Uterine smooth muscle cell (primary cell): ENCODE results near the gene GRAMD4. TPM values are rescaled to one million over a fixed set of nuclear protein-coding genes. Genes with fewer than 3 reads are reported as not detected.

Experiments
- total RNA-seq: library from RNA; depleted of rRNA; stranded (reverse); fragments of >200 nt; gene quantifications from 2 replicates; pipeline ENCODE4 v1.2.3, GENCODE V29; 2014

GRAMD4 gene, protein sequence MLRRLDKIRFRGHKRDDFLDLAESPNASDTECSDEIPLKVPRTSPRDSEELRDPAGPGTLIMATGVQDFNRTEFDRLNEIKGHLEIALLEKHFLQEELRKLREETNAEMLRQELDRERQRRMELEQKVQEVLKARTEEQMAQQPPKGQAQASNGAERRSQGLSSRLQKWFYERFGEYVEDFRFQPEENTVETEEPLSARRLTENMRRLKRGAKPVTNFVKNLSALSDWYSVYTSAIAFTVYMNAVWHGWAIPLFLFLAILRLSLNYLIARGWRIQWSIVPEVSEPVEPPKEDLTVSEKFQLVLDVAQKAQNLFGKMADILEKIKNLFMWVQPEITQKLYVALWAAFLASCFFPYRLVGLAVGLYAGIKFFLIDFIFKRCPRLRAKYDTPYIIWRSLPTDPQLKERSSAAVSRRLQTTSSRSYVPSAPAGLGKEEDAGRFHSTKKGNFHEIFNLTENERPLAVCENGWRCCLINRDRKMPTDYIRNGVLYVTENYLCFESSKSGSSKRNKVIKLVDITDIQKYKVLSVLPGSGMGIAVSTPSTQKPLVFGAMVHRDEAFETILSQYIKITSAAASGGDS
- 47.9 and 59.5 TPM in 2 replicates for total RNA-seq

DNA sequence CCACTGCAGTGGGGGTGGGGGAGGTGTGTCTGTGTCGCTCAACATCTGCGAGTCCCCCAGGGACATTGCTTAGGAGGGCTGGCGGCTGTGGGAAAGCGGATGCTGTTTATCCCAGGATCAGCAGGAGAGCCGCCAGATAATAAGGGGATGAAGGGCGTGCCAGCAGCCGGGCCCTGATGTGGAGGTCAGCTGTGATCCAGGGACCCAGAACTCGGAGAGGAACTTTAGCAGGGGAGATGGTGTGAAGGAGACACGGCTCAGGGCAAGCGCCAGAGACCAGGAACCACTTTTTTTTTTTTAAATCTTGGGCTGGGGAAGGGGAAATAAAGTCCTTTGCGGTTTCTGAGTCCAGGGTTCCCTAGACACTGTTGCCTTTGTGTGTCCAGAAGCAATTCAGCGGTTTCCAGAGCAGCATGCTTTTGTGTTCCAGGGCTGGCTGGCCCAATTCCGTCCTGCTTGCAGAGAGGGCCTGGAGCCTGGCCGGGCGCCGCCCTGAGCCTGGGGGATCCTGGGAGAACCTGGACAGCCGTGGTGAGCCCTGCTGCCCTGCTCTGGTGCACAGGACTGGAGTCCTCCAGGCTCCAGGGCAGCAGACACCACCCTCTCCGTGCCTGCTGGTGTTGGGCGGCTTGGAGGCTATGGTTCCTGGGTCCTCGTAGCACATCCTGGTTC, at the start of gene GRAMD4:
TSS of gene GRAMD4 (plus strand) at position 557 of the 672 bp plus-strand sequence. CDS start 6,414 bp downstream, outside the sequence.

Other genes with a start within 250 kb of the GRAMD4 start
- 1.9 and 5.4 TPM in 2 replicates for gene CELSR1, start 82.8 kb upstream of the GRAMD4 start, total RNA-seq
- gene CERK, start 117.9 kb downstream of the GRAMD4 start, total RNA-seq = 43.4 and 45.7 TPM in 2 replicates
- 12.5 and 15.6 TPM in 2 replicates for gene TBC1D22A, start 142.3 kb downstream of the GRAMD4 start, total RNA-seq